RPMI7951 (cell line): ENCODE measurements around the gene CDO1. TPM values are rescaled to one million over a fixed set of nuclear protein-coding genes. Genes with fewer than 3 reads are reported as not detected.
A peak's percentile ranks its signal among the peaks of the same experiment; 100 is the strongest.

ENCODE experiments used
- DNase-seq: peaks from one replicate; pipeline ENCODE4 v3.0.0-alpha.2; 2012; ENCODE audit warnings: low read depth
- total RNA-seq: library from RNA; depleted of rRNA; stranded (reverse); fragments of >200 nt; shearing (Covaris generic); gene quantifications from 2 replicates; pipeline ENCODE4 v1.2.3, GENCODE V29; 2014; rRNA removed

The CDO1 gene
- total RNA-seq = 1.9 and 2.6 TPM in 2 replicates

GRCh38 chr5:115816226-115817081 lies at the start of gene CDO1:
Gene CDO1 (minus strand): TSS chr5:115816659. CDS start chr5:115816397, 262 bp downstream.
- peak; percentile 52 for DNase-seq

- no peak for DNase-seq
Measured at GRCh38 chr5:115859378-115859777, 42.9 kb upstream of the CDO1 start.

GRCh38 chr5:115858396-115858795 lies 41.9 kb upstream of the CDO1 start:
- DNase-seq = no peak

- peak; percentile 35 for DNase-seq
Measured at GRCh38 chr5:115857626-115858349, 41.3 kb upstream of the CDO1 start.

- no peak for DNase-seq
Measured at GRCh38 chr5:115857057-115857479, 40.6 kb upstream of the CDO1 start.

- no peak for DNase-seq
Measured at GRCh38 chr5:115855959-115856358, 39.5 kb upstream of the CDO1 start.

- no peak for DNase-seq
Measured at GRCh38 chr5:115854139-115854538, 37.7 kb upstream of the CDO1 start.

- DNase-seq = no peak
Measured at GRCh38 chr5:115850744-115851416, 34.4 kb upstream of the CDO1 start.

- no peak for DNase-seq
Measured at GRCh38 chr5:115849258-115849798, 32.9 kb upstream of the CDO1 start.

- DNase-seq = no peak
Measured at GRCh38 chr5:115847290-115847689, 30.8 kb upstream of the CDO1 start.

- no peak for DNase-seq
Measured at GRCh38 chr5:115844321-115844817, 27.9 kb upstream of the CDO1 start.

GRCh38 chr5:115843444-115844130 lies 27.1 kb upstream of the CDO1 start:
- DNase-seq = no peak

GRCh38 chr5:115842952-115843351 lies 26.5 kb upstream of the CDO1 start:
- DNase-seq = no peak

GRCh38 chr5:115842089-115842935 lies 25.9 kb upstream of the CDO1 start:
- DNase-seq = peak; percentile 66

- peak; percentile 89 for DNase-seq
Measured at GRCh38 chr5:115841382-115842088, 25.1 kb upstream of the CDO1 start, which contains the start of the genes AP3S1 and ATG12. Gene AP3S1 (plus strand): TSS chr5:115841935. CDS start chr5:115842038, 103 bp downstream. Gene ATG12 (minus strand): TSS chr5:115841565. CDS start chr5:115841552, 13 bp downstream.

GRCh38 chr5:115840873-115841272 lies 24.4 kb upstream of the CDO1 start:
- no peak for DNase-seq

- DNase-seq = peak; percentile 58
Measured at GRCh38 chr5:115838885-115839518, 22.5 kb upstream of the CDO1 start.

- no peak for DNase-seq
Measured at GRCh38 chr5:115835481-115835880, 19.0 kb upstream of the CDO1 start.
